Suprapubic skin (tissue), 4 donors: ENCODE measurements around the gene TRIAP1. TPM values are rescaled to one million over a fixed set of nuclear protein-coding genes. Genes with fewer than 3 reads are reported as not detected.
A peak's percentile ranks its signal among the peaks of the same experiment; 100 is the strongest.
"Not testable (repeated sequence)": the region's sequence is repeated elsewhere in the genome, so short reads cannot be mapped to it uniquely, and the experiment has no call there.

Experiments
- DNase-seq, 2 donors: peaks; one replicate each; pipeline ENCODE4 v3.0.0-alpha.2; 2019; ENCODE audit warnings: low spot score in 2 of 2
- H3K27ac ChIP-seq: fragments of 200-600 bp; sonication (generic); one replicate; pipeline ENCODE4 v1.5.1; 2019
- H3K27me3 ChIP-seq: fragments of 200-600 bp; sonication (generic); one replicate; pipeline ENCODE4 v1.5.1; 2019
- H3K36me3 ChIP-seq: fragments of 200-600 bp; sonication (generic); one replicate; pipeline ENCODE4 v1.5.1; 2019
- H3K4me1 ChIP-seq: fragments of 200-600 bp; sonication (generic); one replicate; pipeline ENCODE4 v1.5.1; 2019
- H3K4me3 ChIP-seq: fragments of 200-600 bp; sonication (generic); one replicate; pipeline ENCODE4 v1.5.1; 2019; ENCODE audit warnings: mild to moderate bottlenecking
- H3K9me3 ChIP-seq: fragments of 200-600 bp; sonication (generic); one replicate; pipeline ENCODE4 v1.5.1; 2019
- EP300 ChIP-seq: sonication (generic); formaldehyde crosslinking; IDR thresholded peaks from one replicate; pipeline ENCODE4 v1.6.1; 2017; ENCODE audit warnings: antibody characterized with exemption
- POLR2A ChIP-seq, 2 donors: fragments of 450-650 bp; IDR thresholded peaks; one replicate each; pipeline ENCODE4 v1.6.1; 2017; ENCODE audit warnings: antibody characterized with exemption in 2 of 2, mild to moderate bottlenecking in 2 of 2, moderate library complexity in 2 of 2
- POLR2AphosphoS5 ChIP-seq, 3 donors: sonication (generic); formaldehyde crosslinking; IDR thresholded peaks; one replicate each; pipeline ENCODE4 v1.6.1; 2017; ENCODE audit warnings: antibody characterized with exemption in 3 of 3
- WGBS: methylation state at CpG from one replicate; pipeline ENCODE4 v1.1.5; 2018; 5-methylcytosine and 5-hydroxymethylcytosine counted together
- total RNA-seq, 4 donors: library from RNA; depleted of rRNA; stranded (reverse); fragments of >200 nt; gene quantifications; one replicate each; pipeline ENCODE4 v1.1.0, GENCODE V29; 2016
- TF ChIP-seq, protein P1 (sequence below), 2 donors: fragments of 200-600 bp in 1 of 2; fragments of 450-650 bp in 1 of 2; sonication (generic) in 1 of 2; IDR thresholded peaks; one replicate each; pipeline ENCODE4 v1.5.1; 2016 to 2019; ENCODE audit warnings: antibody characterized with exemption in 2 of 2, mild to moderate bottlenecking in 1 of 2, moderate library complexity in 1 of 2

Gene TRIAP1
- total RNA-seq, 4 donors from 2014 or later: 9.7 to 22.9 (median 17.4) TPM

DNA sequence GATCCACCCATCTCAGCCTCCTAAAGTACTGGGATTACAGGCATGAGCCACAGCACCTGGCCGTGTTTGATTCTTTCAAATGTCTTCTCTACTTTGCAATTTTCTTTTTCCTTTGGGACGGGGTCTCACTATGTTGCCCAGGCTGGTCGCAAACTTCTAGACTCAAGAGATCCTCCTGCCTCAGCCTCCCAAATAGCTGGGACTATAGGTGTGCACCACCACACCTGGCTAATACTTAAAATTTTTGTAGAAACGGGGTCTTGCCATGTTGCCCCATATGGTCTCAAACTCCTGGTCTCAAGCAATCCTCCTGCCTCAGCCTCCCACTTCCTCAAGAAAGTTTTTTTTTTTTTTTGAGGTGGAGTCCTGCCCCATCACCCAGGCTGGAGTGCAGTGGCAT, 1.8 kb upstream of the TRIAP1 start:
- TF ChIP-seq POLR2A (IDR thresholded peaks at IDR 0.05) (no peak), EP300 (no peak), POLR2AphosphoS5 (IDR thresholded peaks at IDR 0.05) (no peak)
- TF ChIP-seq, protein P1, sequence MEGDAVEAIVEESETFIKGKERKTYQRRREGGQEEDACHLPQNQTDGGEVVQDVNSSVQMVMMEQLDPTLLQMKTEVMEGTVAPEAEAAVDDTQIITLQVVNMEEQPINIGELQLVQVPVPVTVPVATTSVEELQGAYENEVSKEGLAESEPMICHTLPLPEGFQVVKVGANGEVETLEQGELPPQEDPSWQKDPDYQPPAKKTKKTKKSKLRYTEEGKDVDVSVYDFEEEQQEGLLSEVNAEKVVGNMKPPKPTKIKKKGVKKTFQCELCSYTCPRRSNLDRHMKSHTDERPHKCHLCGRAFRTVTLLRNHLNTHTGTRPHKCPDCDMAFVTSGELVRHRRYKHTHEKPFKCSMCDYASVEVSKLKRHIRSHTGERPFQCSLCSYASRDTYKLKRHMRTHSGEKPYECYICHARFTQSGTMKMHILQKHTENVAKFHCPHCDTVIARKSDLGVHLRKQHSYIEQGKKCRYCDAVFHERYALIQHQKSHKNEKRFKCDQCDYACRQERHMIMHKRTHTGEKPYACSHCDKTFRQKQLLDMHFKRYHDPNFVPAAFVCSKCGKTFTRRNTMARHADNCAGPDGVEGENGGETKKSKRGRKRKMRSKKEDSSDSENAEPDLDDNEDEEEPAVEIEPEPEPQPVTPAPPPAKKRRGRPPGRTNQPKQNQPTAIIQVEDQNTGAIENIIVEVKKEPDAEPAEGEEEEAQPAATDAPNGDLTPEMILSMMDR (IDR thresholded peaks at IDR 0.05): no peak
- Histone ChIP-seq H3K4me3 (no peak overlapping the region), H3K9me3 (no peaks in the 10 kb centered on the region), H3K27ac (no peak overlapping the region), H3K27me3 (no peaks in the 10 kb centered on the region), H3K4me1 (peaks cover 26% of the 10 kb centered on the region), H3K36me3 (peaks cover 14% of the 10 kb centered on the region)
- DNase-seq: no peak
- WGBS: 92% methylated on average over 4 of the region's 4 CpGs

DNA sequence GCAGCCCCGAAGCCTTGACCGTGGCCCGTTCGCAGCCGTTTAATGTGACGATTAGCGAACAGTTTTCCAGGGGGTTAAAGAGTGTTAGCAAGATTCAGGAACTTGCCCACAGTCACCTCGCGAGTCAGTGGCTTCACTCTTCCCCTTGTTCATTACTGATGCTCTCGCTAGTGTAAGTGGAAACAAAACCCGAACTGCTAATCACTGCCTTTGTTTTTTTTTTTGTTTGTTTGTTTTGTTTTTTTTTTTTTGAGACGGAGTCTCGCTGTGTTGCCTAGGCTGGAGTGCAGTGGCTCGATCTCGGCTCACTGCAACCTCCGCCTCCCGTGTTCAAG, 627 bp upstream of the TRIAP1 start:
- H3K4me3 ChIP-seq: peak overlapping the region; percentile 93
- H3K36me3 ChIP-seq: peaks cover 22% of the 10 kb centered on the region
- not testable (repeated sequence) for H3K27me3 ChIP-seq, DNase-seq, H3K9me3 ChIP-seq
- 4% methylated on average over 17 of the region's 17 CpGs for WGBS
- peak overlapping the region; percentile 85 for H3K27ac ChIP-seq
- peaks cover 26% of the 10 kb centered on the region for H3K4me1 ChIP-seq

GRCh38 chr12:120444676-120445075, 1.5 kb downstream of the TRIAP1 start:
- H3K36me3 ChIP-seq: peaks cover 37% of the 10 kb centered on the region

GRCh38 chr12:120439646-120440247, 6.4 kb downstream of the TRIAP1 start:
- H3K4me3 ChIP-seq: no peak overlapping the region
- DNase-seq: no peak
- H3K27me3 ChIP-seq: no peaks in the 10 kb centered on the region
- peaks cover 23% of the 10 kb centered on the region for H3K4me1 ChIP-seq
- no peak overlapping the region for H3K27ac ChIP-seq
- H3K36me3 ChIP-seq: peaks cover 37% of the 10 kb centered on the region
- 12% methylated on average over 6 of the region's 6 CpGs for WGBS
- no peaks in the 10 kb centered on the region for H3K9me3 ChIP-seq
- TF ChIP-seq, protein P1 (IDR thresholded peaks at IDR 0.05): peak in 1 of 2 donors; percentile 62
- no peak for TF ChIP-seq POLR2AphosphoS5 (IDR thresholded peaks at IDR 0.05)

More at GRCh38 chr12:120444676-120445075, 1.5 kb downstream of the TRIAP1 start:
- H3K27me3 ChIP-seq: no peaks in the 10 kb centered on the region
- no peaks in the 10 kb centered on the region for H3K9me3 ChIP-seq
- peaks cover 33% of the 10 kb centered on the region for H3K4me1 ChIP-seq
- TF ChIP-seq, protein P1 (IDR thresholded peaks at IDR 0.05): no peak
- TF ChIP-seq EP300: no peak
- DNase-seq: no peak
- H3K4me3 ChIP-seq: no peak overlapping the region
- 84% methylated on average over 2 of the region's 2 CpGs for WGBS
- no peak overlapping the region for H3K27ac ChIP-seq

- Histone ChIP-seq H3K4me3 (peak overlapping the region; percentile 82), H3K27me3 (no peaks in the 10 kb centered on the region), H3K9me3 (no peaks in the 10 kb centered on the region), H3K4me1 (peaks cover 21% of the 10 kb centered on the region), H3K36me3 (peaks cover 31% of the 10 kb centered on the region), H3K27ac (peak overlapping the region; percentile 82)
- DNase-seq: no peak
- no peak for TF ChIP-seq POLR2AphosphoS5 (IDR thresholded peaks at IDR 0.05)
- TF ChIP-seq, protein P1 (IDR thresholded peaks at IDR 0.05): no peak
- TF ChIP-seq POLR2A (IDR thresholded peaks at IDR 0.05): no peak
- TF ChIP-seq EP300: no peak
- 37% methylated on average over 17 of the region's 17 CpGs for WGBS
Measured at GRCh38 chr12:120438495-120439198, 7.5 kb downstream of the TRIAP1 start.
